HG03139 (cell line): Measurements from ENCODE around the gene STK33.

Source experiments
- ATAC-seq: cut with Tn5 transposase; IDR thresholded peaks from one replicate; pipeline ENCODE4 v1.9.1; 2021; ENCODE audit not compliant: unreplicated experiment

STK33 gene

DNA sequence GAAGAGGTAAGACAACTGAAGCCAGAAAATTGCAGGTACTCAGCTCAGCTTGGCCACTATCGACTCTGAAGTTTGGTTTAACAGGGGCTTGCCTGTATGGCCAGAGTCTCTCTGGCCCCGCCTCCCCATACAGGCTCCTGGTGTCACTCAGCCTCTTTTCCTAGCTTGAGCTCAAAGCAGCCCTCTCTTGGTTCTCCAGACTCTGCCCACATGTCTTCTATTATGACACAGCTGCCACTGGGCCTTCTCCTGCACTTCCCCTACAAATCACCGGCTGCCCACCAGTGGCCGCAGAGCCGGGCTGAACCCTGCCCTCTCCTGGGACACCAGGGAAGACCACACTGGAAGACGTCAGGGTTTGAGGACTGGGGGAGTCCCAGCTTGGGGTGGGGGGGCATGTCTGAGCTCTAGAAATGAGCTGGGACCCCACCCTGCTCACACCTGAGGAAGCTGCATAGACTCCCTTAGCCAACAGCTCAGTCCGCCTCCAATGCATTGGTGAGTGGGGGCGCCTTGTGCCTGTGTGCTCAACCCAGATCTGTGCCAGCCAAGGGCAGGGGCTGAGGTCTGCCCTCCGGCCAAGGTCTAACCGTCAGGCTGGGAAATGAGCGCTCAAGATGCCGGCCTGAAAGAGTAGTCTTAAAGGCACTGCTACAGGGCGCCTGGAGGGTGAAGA is 236.0 kb downstream of the STK33 start:
- no peak for ATAC-seq

DNA sequence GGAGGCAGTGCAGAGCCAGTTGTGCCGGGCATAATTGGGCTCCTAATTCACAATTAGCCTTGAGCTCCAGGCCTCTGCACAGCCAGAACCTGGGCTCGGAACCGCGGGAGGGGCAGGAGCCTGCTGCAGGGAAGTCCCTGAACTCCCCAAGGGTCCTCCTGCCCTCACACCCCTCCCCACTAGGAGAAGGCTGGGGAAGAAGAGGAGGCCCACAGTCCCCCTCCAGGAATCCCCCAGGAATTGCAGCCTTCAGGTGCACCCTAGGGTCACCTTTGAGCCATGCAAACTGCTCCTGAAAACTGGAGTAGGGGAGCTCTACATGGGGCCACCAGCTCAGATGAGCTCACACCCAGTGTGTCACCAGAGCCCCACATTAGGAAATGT is 236.5 kb downstream of the STK33 start:
- no peak for ATAC-seq

- ATAC-seq: no peak
Observed at GRCh38 chr11:8356721-8357504, 237.1 kb downstream of the STK33 start.

- no peak for ATAC-seq
Observed at GRCh38 chr11:8356216-8356615, 237.8 kb downstream of the STK33 start.

DNA sequence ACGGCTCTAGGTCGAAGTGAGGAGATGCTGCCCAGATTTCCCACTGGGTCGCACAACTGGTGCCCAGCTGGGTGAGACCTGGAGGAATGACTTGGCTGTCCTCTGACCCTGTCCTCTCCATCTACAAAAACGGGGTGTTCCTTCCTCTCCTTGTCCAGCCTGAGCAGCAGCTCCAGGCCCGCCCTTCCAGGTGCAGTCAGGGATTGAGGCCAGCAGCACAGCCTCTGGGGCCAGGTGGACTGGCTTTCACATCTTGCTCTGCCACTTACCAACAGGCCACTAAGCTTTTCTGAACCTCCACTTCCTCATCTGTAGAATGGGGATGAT is 238.6 kb downstream of the STK33 start:
- ATAC-seq: no peak

DNA sequence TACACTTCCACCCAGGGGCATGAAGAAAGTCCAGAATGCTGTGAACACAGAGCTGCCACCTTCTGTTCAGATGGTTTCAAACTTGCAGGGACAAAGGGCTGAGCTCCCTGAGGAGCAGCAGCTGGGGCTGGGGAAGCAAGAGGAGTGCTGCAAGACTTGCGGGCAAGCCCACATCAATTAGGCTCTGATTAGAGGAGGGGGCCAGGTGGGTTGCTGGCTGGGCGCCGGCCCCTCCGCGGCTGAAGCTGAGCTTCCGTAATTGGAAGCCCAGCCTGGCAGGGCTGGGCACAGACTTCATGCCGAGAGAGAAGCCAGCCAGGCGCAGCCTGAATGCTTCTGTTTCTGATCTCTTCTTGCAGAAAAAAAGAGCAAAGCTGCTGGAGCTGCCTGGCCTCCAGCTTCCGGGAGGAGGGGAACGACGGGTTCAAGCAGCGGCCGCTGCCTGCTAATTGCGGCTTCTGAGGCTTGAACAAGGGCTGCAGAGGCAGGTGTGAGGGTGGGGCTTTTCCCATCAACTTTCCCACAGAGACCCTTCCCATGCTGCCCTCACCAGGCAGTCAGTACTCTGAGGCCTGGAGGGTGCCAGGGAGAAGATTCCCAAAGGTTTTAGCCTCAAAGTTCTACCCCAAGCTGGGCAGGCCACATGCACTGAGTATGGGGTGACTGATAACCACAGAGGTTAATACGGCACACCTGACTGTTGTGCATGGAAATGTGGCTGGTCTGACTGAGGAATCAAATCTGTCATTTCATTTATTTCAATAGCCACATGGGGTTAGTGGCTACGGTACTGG is 239.2 kb downstream of the STK33 start:
- no peak for ATAC-seq

GRCh38 chr11:8352876-8353505 is 241.0 kb downstream of the STK33 start:
- ATAC-seq: no peak

DNA sequence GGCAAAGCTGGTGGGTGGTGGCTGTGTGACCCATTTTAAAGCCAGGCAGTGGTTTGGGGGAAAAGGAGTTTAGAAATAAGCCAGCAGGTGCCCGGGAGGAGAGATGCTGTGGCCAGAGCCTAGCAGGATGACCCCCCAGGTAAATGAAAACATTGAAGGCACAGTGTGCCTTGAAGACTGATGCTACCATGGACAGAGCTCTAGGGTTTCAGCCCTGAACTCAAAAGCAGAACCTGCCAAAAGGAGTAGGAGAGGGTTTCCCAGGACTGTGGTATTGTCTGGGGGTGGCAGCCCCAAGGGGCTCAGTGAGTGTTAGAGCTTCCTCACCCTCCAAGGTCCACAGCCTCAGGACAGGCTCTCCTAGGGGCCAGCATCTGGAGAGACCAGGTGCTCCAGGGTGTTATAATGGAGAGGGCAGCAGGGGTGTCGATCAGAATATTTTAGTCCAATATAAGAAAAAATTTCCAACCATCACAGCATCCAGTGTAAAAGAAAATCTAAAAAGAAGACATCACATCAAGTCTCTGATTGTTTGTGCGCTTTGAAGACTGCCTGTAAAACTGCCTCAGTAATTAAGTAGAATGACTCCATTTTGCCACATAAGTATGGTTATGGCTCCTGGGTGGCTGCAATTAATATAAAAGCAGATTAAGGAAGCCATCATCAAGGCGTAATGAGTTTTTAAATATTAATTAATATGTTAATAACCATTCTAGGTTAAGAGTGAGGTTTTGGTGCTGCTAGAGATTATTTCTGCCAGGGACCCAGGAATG is 241.7 kb downstream of the STK33 start:
- no peak for ATAC-seq

GRCh38 chr11:8351223-8351622 is 242.8 kb downstream of the STK33 start:
- ATAC-seq: no peak

- ATAC-seq: no peak
Observed at GRCh38 chr11:8347978-8348377, 246.1 kb downstream of the STK33 start.

GRCh38 chr11:8346157-8346755 is 247.8 kb downstream of the STK33 start:
- ATAC-seq: no peak

- no peak for ATAC-seq
Observed at GRCh38 chr11:8345179-8345578, 248.8 kb downstream of the STK33 start.

- no peak for ATAC-seq
Observed at GRCh38 chr11:8344346-8344745, 249.7 kb downstream of the STK33 start.

- ATAC-seq: peak; percentile 43
Observed at GRCh38 chr11:8342821-8343681, 251.0 kb downstream of the STK33 start.

GRCh38 chr11:8341996-8342395 is 252.0 kb downstream of the STK33 start:
- ATAC-seq: no peak
